DOHH2 (cell line): Measurements from ENCODE around the gene DNAJC18.

Source experiments
- H3F3A ChIP-seq: fragments of 200-600 bp; sonication (generic), shearing (Covaris generic); 2 replicates; pipeline ENCODE4 v1.6.0; 2016; ENCODE audit warnings: antibody characterized with exemption, mild to moderate bottlenecking; ENCODE audit not compliant: control insufficient read depth, insufficient read depth
- H3K27ac ChIP-seq: fragments of 200-600 bp; sonication (generic); 2 replicates; pipeline ENCODE4 v1.5.1; 2014; ENCODE audit warnings: low read depth, mild to moderate bottlenecking, low read length, moderate library complexity
- H3K27me3 ChIP-seq: fragments of 200-600 bp; sonication (generic); 2 replicates; pipeline ENCODE4 v1.6.1; 2014; ENCODE audit warnings: mild to moderate bottlenecking, low read length, mixed read lengths; ENCODE audit not compliant: control insufficient read depth
- H3K36me3 ChIP-seq: fragments of 200-600 bp; sonication (generic); 2 replicates; pipeline ENCODE4 v1.6.1; 2014; ENCODE audit warnings: mild to moderate bottlenecking, low read length, moderate library complexity, mixed read lengths; ENCODE audit not compliant: control insufficient read depth
- H3K4me1 ChIP-seq: fragments of 200-600 bp; sonication (generic); 2 replicates; pipeline ENCODE4 v1.6.1; 2014; ENCODE audit warnings: mild to moderate bottlenecking, low read length, mixed read lengths; ENCODE audit not compliant: control insufficient read depth
- H3K4me2 ChIP-seq: fragments of 200-600 bp; sonication (generic); 2 replicates; pipeline ENCODE4 v1.6.0; 2014; ENCODE audit warnings: mild to moderate bottlenecking, low read length, moderate library complexity
- H3K4me3 ChIP-seq: fragments of 200-600 bp; sonication (generic); 2 replicates; pipeline ENCODE4 v1.5.1; 2014; ENCODE audit warnings: mild to moderate bottlenecking, low read length, mixed read lengths
- H3K79me2 ChIP-seq: fragments of 200-600 bp; sonication (generic); 2 replicates; pipeline ENCODE4 v1.6.1; 2014; ENCODE audit warnings: mild to moderate bottlenecking, low read length, mixed read lengths; ENCODE audit not compliant: control insufficient read depth
- H3K9me2 ChIP-seq: fragments of 200-600 bp; sonication (generic); replicated peaks from 2 replicates; pipeline ENCODE4 v1.6.1; 2014; ENCODE audit warnings: mild to moderate bottlenecking, low read length, mixed read lengths; ENCODE audit not compliant: control insufficient read depth
- H3K9me3 ChIP-seq: fragments of 200-600 bp; sonication (generic); 2 replicates; pipeline ENCODE4 v1.6.1; 2014; ENCODE audit warnings: antibody characterized with exemption, low read length, mixed read lengths; ENCODE audit not compliant: control insufficient read depth, insufficient read depth
- H4K20me1 ChIP-seq: fragments of 200-600 bp; sonication (generic); 2 replicates; pipeline ENCODE4 v1.6.0; 2014; ENCODE audit warnings: low read depth, mild to moderate bottlenecking, antibody characterized with exemption, low read length, moderate library complexity; ENCODE audit not compliant: control insufficient read depth, insufficient read depth
- CTCF ChIP-seq: fragments of 200-600 bp; sonication (generic); IDR thresholded peaks from one replicate; pipeline ENCODE4 v1.5.1; 2014; ENCODE audit warnings: antibody characterized with exemption, mild to moderate bottlenecking, low read depth, low read length; ENCODE audit not compliant: poor library complexity, severe bottlenecking
- EZH2phosphoT487 ChIP-seq: fragments of 200-600 bp; sonication (generic); IDR thresholded peaks from 2 replicates; pipeline ENCODE4 v1.6.1; 2017; ENCODE audit warnings: borderline replicate concordance, mild to moderate bottlenecking, antibody characterized with exemption, low read length, moderate library complexity, mixed read lengths

DNAJC18 gene

GRCh38 chr5:139461176-139461575, 21.9 kb upstream of the DNAJC18 start:
- Histone ChIP-seq H3K4me3 (no peak overlapping the region), H3K9me3 (no peaks in the 10 kb centered on the region), H3K79me2 (no peaks in the 10 kb centered on the region), H3F3A (no peaks in the 10 kb centered on the region), H3K27ac (no peak overlapping the region), H3K9me2 (no peaks in the 10 kb centered on the region), H3K36me3 (no peaks in the 10 kb centered on the region), H4K20me1 (no peaks in the 10 kb centered on the region), H3K4me2 (no peak overlapping the region), H3K27me3 (peaks cover 7% of the 10 kb centered on the region; the same call in 1 of the 2 replicates), H3K4me1 (0 out of 2 replicates have a peak, but pooled peaks cover 5% of the 10 kb centered on the region)
- TF ChIP-seq CTCF (no peak), EZH2phosphoT487 (no peak)

DNA sequence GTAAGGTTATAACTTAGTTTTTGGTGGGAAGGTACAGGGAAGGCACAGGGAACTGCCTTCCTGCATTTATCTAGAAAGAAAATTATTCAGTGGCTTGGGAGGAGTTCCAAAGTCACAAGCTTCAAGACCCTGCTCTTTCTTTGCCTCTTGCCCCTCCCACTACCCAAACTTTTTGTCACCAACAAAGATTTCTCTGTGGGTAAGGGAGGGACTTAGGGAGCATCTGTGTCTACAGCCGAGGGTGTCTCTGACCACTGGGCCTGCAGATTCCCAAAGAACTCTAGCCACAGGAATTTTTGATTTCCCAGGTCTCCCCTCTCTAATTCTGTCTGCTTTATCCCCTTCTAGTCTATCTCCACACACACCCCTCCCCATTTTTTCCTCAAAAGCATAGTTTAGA, 21.1 kb upstream of the DNAJC18 start:
- TF ChIP-seq EZH2phosphoT487, result no peak
- TF ChIP-seq CTCF, result no peak
- H3K9me2 ChIP-seq, result no peaks in the 10 kb centered on the region
- H3K4me2 ChIP-seq, result no peak overlapping the region
- H3K9me3 ChIP-seq, result no peaks in the 10 kb centered on the region
- no peaks in the 10 kb centered on the region for H3F3A ChIP-seq
- H3K4me1 ChIP-seq, result 0 out of 2 replicates have a peak, but pooled peaks cover 5% of the 10 kb centered on the region
- H4K20me1 ChIP-seq, result no peaks in the 10 kb centered on the region
- no peaks in the 10 kb centered on the region for H3K36me3 ChIP-seq
- no peak overlapping the region for H3K4me3 ChIP-seq
- no peaks in the 10 kb centered on the region for H3K79me2 ChIP-seq
- no peak overlapping the region for H3K27ac ChIP-seq
- H3K27me3 ChIP-seq, result peaks cover 7% of the 10 kb centered on the region; the same call in 1 of the 2 replicates

GRCh38 chr5:139459451-139459934, 20.2 kb upstream of the DNAJC18 start:
- Histone ChIP-seq H3K36me3 (no peaks in the 10 kb centered on the region), H3K79me2 (no peaks in the 10 kb centered on the region), H3K27ac (no peak overlapping the region), H3F3A (no peaks in the 10 kb centered on the region), H3K4me3 (no peak overlapping the region), H3K27me3 (peaks cover 7% of the 10 kb centered on the region; the same call in 1 of the 2 replicates), H3K4me1 (0 out of 2 replicates have a peak, but pooled peaks cover 5% of the 10 kb centered on the region), H3K9me3 (no peaks in the 10 kb centered on the region), H3K4me2 (no peak overlapping the region), H3K9me2 (no peaks in the 10 kb centered on the region), H4K20me1 (no peaks in the 10 kb centered on the region)
- TF ChIP-seq CTCF (no peak), EZH2phosphoT487 (no peak)
